Skeletal muscle satellite cell (primary cell): ENCODE data around the gene ROBO2. TPM values are rescaled to one million over a fixed set of nuclear protein-coding genes. Genes with fewer than 3 reads are reported as not detected.

Source experiments
- small RNA-seq: library from RNA; depleted of rRNA; stranded (forward); fragments of <200 nt; gene quantifications from one replicate; pipeline ENCODE3, GENCODE V24; 2012

The ROBO2 gene

Small RNA genes within 50 kb of the gene (small RNA-seq; reads per million reads assigned to genes)
- gene RNU6-386P = not detected
